Astrocyte of the spinal cord (primary cell): ENCODE results near the gene PPP1R27.

ENCODE experiments used
- DNase-seq: peaks from one replicate; pipeline ENCODE4 v3.0.0; 2011; ENCODE audit warnings: low read depth, low spot score
- H3K4me3 ChIP-seq: 2 replicates; pipeline ENCODE4 v1.5.1; 2011; ENCODE audit warnings: low read depth, mild to moderate bottlenecking, low read length, moderate library complexity
- CTCF ChIP-seq: IDR thresholded peaks from 2 replicates; pipeline ENCODE4 v1.5.1; 2012; ENCODE audit warnings: low read depth, mild to moderate bottlenecking, low read length, inconsistent platforms
- in situ Hi-C: cut with HindIII; loops from 2 replicates; pipeline ENCODE4 v1.10.0; 2017; ENCODE audit warnings: low sequenced_read_pairs

The PPP1R27 gene

GRCh38 chr17:81845361-81845760 lies 10.5 kb upstream of the PPP1R27 start:
- DNase-seq = no peak
- TF ChIP-seq CTCF = no peak
- H3K4me3 ChIP-seq = no peak overlapping the region
- in situ Hi-C loops = no loop called here

GRCh38 chr17:81844887-81845286 lies 10.0 kb upstream of the PPP1R27 start:
- no peak for TF ChIP-seq CTCF
- no peak for DNase-seq
- in situ Hi-C loops = no loop called here
- no peak overlapping the region for H3K4me3 ChIP-seq

- in situ Hi-C loops = no loop called here
- no peak overlapping the region for H3K4me3 ChIP-seq
- no peak for DNase-seq
- no peak for TF ChIP-seq CTCF
Measured at GRCh38 chr17:81844327-81844851, 9.5 kb upstream of the PPP1R27 start.

GRCh38 chr17:81843713-81844326 lies 9.0 kb upstream of the PPP1R27 start:
- no peak for DNase-seq
- no peak overlapping the region for H3K4me3 ChIP-seq
- in situ Hi-C loops = no loop called here
- no peak for TF ChIP-seq CTCF

GRCh38 chr17:81842725-81843504 lies 8.1 kb upstream of the PPP1R27 start:
- DNase-seq = no peak
- in situ Hi-C loops = no loop called here
- TF ChIP-seq CTCF = no peak
- H3K4me3 ChIP-seq = no peak overlapping the region

GRCh38 chr17:81842378-81842724 lies 7.5 kb upstream of the PPP1R27 start:
- no peak for DNase-seq
- in situ Hi-C loops = no loop called here
- H3K4me3 ChIP-seq = no peak overlapping the region
- no peak for TF ChIP-seq CTCF
